Lower leg skin (tissue), 4 donors: Measurements from ENCODE around the gene MAP1LC3C. TPM values are rescaled to one million over a fixed set of nuclear protein-coding genes. Genes with fewer than 3 reads are reported as not detected.

Experiments used
- DNase-seq, 2 donors: peaks; one replicate each; pipeline ENCODE4 v3.0.0-alpha.2; 2019; ENCODE audit warnings: low spot score in 2 of 2
- H3K4me3 ChIP-seq: fragments of 200-600 bp; sonication (generic); 2 replicates; pipeline ENCODE4 v1.5.1; 2017; ENCODE audit warnings: mild to moderate bottlenecking, low read depth; ENCODE audit not compliant: poor library complexity, severe bottlenecking
- POLR2A ChIP-seq, 2 donors: fragments of 450-650 bp; IDR thresholded peaks; one replicate each; pipeline ENCODE4 v1.6.1; 2016 to 2017; ENCODE audit warnings: antibody characterized with exemption in 2 of 2, mild to moderate bottlenecking in 1 of 2, moderate library complexity in 1 of 2
- WGBS, 2 donors: methylation state at CpG; one replicate each; pipeline ENCODE4 v1.1.5; 2018; 5-methylcytosine and 5-hydroxymethylcytosine counted together
- intact Hi-C: fragments of 100-400 bp; cut with DNase I; formaldehyde crosslinking; loops from one replicate; pipeline ENCODE4 v1.15.0; 2023; ENCODE audit warnings: low total_unique reads
- total RNA-seq, 4 donors: library from RNA; depleted of rRNA; stranded (reverse); fragments of >200 nt; gene quantifications; one replicate each; pipeline ENCODE4 v1.1.0, GENCODE V29; 2016
- TF ChIP-seq, protein P1 (sequence below), 3 donors: fragments of 450-650 bp; IDR thresholded peaks; one replicate each; pipeline ENCODE4 v1.5.1; 2016; ENCODE audit warnings: antibody characterized with exemption in 3 of 3, mild to moderate bottlenecking in 3 of 3, moderate library complexity in 2 of 3

The MAP1LC3C gene
- total RNA-seq, 4 donors from 2014 or later = 2.7 to 7.4 (median 5.0) TPM

DNA sequence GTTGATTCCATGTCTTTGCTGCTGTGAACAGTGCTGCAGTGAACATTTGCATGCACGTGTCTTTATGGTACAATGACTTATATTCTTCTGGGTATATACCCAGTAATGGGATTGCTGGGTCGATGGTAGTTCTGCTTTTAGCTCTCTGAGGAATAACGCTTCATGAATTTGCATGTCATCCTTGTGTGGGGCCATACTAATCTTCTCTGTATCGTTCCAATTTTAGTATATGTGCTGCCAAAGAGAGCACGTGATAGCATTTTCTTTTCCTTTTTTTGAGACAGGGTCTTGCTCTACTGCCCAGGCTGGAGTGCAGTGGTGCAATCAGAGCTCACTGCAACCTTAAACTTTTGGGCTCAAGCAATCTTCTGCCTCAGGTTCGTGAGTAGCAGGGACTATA, 24.9 kb upstream of the MAP1LC3C start:
- 75 to 83% methylated on average over 6 of the region's 6 CpGs for WGBS, 2 donors
- H3K4me3 ChIP-seq = no peak overlapping the region
- DNase-seq = no peak
- TF ChIP-seq, protein P1, sequence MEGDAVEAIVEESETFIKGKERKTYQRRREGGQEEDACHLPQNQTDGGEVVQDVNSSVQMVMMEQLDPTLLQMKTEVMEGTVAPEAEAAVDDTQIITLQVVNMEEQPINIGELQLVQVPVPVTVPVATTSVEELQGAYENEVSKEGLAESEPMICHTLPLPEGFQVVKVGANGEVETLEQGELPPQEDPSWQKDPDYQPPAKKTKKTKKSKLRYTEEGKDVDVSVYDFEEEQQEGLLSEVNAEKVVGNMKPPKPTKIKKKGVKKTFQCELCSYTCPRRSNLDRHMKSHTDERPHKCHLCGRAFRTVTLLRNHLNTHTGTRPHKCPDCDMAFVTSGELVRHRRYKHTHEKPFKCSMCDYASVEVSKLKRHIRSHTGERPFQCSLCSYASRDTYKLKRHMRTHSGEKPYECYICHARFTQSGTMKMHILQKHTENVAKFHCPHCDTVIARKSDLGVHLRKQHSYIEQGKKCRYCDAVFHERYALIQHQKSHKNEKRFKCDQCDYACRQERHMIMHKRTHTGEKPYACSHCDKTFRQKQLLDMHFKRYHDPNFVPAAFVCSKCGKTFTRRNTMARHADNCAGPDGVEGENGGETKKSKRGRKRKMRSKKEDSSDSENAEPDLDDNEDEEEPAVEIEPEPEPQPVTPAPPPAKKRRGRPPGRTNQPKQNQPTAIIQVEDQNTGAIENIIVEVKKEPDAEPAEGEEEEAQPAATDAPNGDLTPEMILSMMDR (IDR thresholded peaks at IDR 0.05) = no peak
- no peak for TF ChIP-seq POLR2A (IDR thresholded peaks at IDR 0.05)
- intact Hi-C loops = no loop called here

DNA sequence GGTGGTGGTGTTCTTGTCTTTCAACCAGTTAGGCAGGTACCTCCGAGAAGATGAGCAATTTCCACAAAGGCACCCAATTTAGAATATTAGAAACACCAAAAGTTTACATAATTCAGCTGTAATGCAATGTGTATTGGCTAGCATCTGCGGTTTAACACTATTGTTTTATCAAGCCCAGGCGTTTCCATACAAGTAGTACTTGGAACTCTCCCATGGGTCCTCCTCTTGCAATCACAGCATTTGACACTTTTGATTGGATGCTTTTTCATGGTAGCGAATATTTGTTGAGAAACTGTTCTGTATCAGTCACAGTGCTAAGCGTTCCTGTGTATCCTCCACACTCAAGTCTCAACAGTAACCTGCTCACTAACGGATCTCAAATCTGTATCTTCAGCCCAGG, 20.1 kb upstream of the MAP1LC3C start:
- intact Hi-C loops = no loop called here
- 46 to 51% methylated on average over 6 of the region's 6 CpGs for WGBS, 2 donors
- TF ChIP-seq POLR2A (IDR thresholded peaks at IDR 0.05) = no peak
- TF ChIP-seq, protein P1 (IDR thresholded peaks at IDR 0.05) = no peak
- DNase-seq = no peak
- H3K4me3 ChIP-seq = no peak overlapping the region

DNA sequence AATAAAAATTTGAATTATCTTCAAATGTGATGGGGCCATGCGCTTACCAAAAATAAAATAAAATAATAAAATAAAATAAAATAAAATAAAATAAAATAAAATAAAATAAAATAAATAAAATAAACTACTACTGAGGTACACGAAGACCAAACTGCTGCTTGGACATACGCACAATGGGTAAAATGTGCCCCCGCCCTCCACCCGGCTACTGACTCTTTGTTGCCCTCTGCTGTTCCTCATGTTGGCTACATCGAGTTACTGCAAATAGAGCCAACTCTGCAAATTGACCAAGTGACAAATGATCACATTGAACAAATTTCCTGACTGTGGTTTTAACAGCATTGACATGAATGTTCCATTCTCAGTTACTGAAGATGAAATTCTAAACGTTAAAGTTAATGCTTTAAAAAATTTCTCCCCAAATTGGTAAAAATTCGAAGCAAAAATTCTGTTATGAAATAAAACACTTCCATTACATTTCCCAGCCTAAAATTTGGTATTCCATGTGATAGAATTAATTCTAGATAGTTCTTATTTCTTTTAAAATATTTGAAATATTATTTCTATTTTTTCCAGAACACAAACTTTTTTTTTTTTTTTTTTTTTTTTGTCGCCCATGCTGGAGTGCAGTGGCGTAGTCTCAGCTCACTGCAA, 18.8 kb upstream of the MAP1LC3C start:
- TF ChIP-seq, protein P1 (IDR thresholded peaks at IDR 0.05) = no peak
- no peak for TF ChIP-seq POLR2A (IDR thresholded peaks at IDR 0.05)
- 32 to 46% methylated on average over 10 of the region's 10 CpGs for WGBS, 2 donors
- peak; percentile 42 to 89 for DNase-seq
- intact Hi-C loops = no loop called here
- H3K4me3 ChIP-seq = no peak overlapping the region

DNA sequence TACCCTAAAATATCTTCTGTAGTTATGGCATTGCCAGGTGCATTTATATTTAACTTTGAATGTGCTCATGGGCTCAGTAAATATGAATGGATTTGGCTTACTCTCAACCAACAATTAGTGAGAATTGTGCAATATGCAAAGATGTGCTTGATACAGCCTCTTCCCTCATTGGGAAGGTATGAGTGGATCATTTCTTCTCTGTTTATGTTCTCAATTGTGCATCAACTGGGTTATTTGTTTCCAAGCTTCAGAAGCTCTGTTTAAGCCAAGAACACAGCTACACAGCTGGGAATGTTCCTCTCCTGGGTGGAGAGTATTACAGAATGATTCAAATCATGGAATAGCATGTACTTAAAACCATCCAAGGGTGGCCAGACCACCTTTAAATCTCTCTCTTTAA, 17.6 kb upstream of the MAP1LC3C start:
- no peak overlapping the region for H3K4me3 ChIP-seq
- TF ChIP-seq POLR2A (IDR thresholded peaks at IDR 0.05) = no peak
- TF ChIP-seq, protein P1 (IDR thresholded peaks at IDR 0.05) = no peak
- no peak for DNase-seq
- intact Hi-C loops = no loop called here

DNA sequence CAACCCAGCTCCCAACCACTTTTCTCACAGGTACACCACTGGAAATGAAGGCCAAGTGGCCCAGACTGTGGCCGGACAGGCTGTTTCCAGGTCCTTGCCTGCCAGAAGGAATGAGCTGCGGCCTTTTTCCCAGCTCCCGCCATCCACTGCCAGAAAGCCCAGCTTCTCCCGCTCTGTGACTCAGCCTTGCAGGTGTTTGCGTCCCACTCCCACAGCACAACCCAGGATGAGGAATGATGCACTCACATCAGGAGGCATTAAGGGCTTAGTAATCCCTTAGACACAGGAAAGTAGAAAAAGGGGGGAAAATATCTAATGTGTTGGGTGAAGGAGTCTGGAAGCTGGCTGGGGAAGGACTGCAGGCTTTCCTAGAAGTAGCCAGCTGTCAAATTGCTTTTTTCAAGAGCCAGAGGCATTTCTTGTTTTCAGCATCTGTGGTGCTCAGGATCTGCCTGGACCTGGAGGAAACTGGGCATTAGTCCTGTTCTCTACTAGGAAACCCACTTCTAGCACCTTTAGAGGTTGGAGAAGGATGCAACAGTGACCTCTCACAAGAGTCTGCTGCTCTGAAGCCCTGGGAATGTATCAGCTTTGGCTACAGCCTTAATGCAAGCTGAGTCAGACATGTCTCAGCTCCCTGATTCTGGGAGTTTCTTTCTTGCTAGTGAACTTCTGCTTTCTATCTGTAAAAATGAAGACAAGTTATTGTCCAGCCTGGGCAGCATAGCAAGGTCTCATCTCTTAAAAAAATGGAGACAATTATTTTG, 13.2 kb upstream of the MAP1LC3C start:
- intact Hi-C loops = no loop called here
- TF ChIP-seq, protein P1 (IDR thresholded peaks at IDR 0.05) = no peak
- no peak for TF ChIP-seq POLR2A (IDR thresholded peaks at IDR 0.05)
- no peak for DNase-seq
- 79 to 82% methylated on average over 5 of the region's 5 CpGs for WGBS, 2 donors
- H3K4me3 ChIP-seq = no peak overlapping the region
